ENCODE data around the gene NELL2.

NELL2 gene

GRCh38 chr12:44847888-44848702 is 28.0 kb downstream of the NELL2 start:
- TF ChIP-seq ZFP3 (CRISPR knock-in tag; IDR thresholded peaks at IDR 0.05) (no peak), PPARA (CRISPR knock-in tag; IDR thresholded peaks at IDR 0.05; ENCODE audit: borderline replicate concordance) (no peak)
- ATAC-seq, result no peak

DNA sequence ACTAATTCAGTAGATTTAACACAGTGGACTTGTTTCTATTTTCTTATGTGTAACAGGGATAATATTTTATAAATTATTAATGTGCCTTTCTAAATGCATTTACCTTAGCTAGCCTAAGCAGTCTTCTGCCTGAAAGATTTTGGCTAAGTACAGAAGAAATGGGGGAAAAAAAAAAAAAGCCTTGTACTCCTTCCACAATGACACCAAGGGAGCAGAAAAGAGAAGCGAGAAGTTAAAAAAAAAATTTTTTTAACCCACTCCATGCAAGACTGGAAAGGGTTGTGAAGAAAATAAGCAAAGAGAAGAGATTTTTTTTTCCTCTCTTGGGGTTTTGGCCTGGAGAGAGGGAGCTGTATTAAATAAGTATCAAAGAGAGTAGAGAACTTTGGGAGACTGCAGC is 28.7 kb downstream of the NELL2 start:
- TF ChIP-seq, protein P1, sequence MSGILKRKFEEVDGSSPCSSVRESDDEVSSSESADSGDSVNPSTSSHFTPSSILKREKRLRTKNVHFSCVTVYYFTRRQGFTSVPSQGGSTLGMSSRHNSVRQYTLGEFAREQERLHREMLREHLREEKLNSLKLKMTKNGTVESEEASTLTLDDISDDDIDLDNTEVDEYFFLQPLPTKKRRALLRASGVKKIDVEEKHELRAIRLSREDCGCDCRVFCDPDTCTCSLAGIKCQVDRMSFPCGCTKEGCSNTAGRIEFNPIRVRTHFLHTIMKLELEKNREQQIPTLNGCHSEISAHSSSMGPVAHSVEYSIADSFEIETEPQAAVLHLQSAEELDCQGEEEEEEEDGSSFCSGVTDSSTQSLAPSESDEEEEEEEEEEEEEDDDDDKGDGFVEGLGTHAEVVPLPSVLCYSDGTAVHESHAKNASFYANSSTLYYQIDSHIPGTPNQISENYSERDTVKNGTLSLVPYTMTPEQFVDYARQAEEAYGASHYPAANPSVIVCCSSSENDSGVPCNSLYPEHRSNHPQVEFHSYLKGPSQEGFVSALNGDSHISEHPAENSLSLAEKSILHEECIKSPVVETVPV (CRISPR knock-in tag; IDR thresholded peaks at IDR 0.05), result no peak
- no peak for TF ChIP-seq ESRRG (CRISPR knock-in tag; IDR thresholded peaks at IDR 0.05)
- no peak for TF ChIP-seq GLIS3 (CRISPR knock-in tag; IDR thresholded peaks at IDR 0.05)
- no peak for TF ChIP-seq RARB (CRISPR knock-in tag; IDR thresholded peaks at IDR 0.05)
- TF ChIP-seq PPARA (CRISPR knock-in tag; IDR thresholded peaks at IDR 0.05; ENCODE audit: borderline replicate concordance), result no peak
- no peak for ATAC-seq

DNA sequence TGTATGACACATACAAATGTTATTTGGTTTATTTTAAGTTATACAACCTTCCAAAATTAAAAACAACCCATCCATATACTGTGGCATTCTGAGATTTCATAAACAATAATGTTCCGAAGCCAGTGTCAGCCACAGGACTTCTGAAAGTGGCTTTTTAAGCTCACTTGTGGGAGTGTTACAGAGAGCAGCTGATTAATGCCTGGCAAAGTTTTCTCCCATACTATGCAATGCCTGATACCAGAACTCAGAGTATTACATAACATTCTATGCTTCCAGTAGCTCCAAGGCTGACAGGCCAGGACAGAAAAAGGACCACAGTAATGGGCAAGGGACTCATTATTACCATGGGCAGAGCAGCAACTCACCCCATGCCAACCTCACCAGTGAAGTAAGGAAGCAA is 29.3 kb downstream of the NELL2 start:
- TF ChIP-seq TCF4 (CRISPR knock-in tag; IDR thresholded peaks at IDR 0.05; ENCODE audit: borderline replicate concordance) (no peak), SNAI2 (CRISPR knock-in tag; IDR thresholded peaks at IDR 0.05) (no peak), ISL1 (CRISPR knock-in tag; IDR thresholded peaks at IDR 0.05) (no peak), ZNF8 (CRISPR knock-in tag; IDR thresholded peaks at IDR 0.05) (no peak), ZNF565 (CRISPR knock-in tag; conservative IDR thresholded peaks at IDR 0.05; ENCODE audit: low read depth) (no peak), ZC3H10 (CRISPR knock-in tag; IDR thresholded peaks at IDR 0.05) (no peak), TSHZ2 (CRISPR knock-in tag; IDR thresholded peaks at IDR 0.05) (no peak), PPARA (CRISPR knock-in tag; IDR thresholded peaks at IDR 0.05; ENCODE audit: borderline replicate concordance) (no peak), ESRRG (CRISPR knock-in tag; IDR thresholded peaks at IDR 0.05) (no peak), OSR1 (CRISPR knock-in tag; IDR thresholded peaks at IDR 0.05) (no peak), BACH2 (CRISPR knock-in tag; IDR thresholded peaks at IDR 0.05; ENCODE audit: borderline replicate concordance) (no peak), RARB (CRISPR knock-in tag; IDR thresholded peaks at IDR 0.05) (no peak), ZNF70 (CRISPR knock-in tag; IDR thresholded peaks at IDR 0.05) (no peak), CREB5 (CRISPR knock-in tag; IDR thresholded peaks at IDR 0.05; ENCODE audit: low read depth) (no peak), ZFP30 (CRISPR knock-in tag; IDR thresholded peaks at IDR 0.05) (no peak), ZFP3 (CRISPR knock-in tag; IDR thresholded peaks at IDR 0.05) (no peak)
- TF ChIP-seq, protein P1 (CRISPR knock-in tag; IDR thresholded peaks at IDR 0.05), result no peak
- TF ChIP-seq, protein P2, sequence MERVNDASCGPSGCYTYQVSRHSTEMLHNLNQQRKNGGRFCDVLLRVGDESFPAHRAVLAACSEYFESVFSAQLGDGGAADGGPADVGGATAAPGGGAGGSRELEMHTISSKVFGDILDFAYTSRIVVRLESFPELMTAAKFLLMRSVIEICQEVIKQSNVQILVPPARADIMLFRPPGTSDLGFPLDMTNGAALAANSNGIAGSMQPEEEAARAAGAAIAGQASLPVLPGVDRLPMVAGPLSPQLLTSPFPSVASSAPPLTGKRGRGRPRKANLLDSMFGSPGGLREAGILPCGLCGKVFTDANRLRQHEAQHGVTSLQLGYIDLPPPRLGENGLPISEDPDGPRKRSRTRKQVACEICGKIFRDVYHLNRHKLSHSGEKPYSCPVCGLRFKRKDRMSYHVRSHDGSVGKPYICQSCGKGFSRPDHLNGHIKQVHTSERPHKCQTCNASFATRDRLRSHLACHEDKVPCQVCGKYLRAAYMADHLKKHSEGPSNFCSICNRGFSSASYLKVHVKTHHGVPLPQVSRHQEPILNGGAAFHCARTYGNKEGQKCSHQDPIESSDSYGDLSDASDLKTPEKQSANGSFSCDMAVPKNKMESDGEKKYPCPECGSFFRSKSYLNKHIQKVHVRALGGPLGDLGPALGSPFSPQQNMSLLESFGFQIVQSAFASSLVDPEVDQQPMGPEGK (CRISPR knock-in tag; IDR thresholded peaks at IDR 0.05; ENCODE audit: borderline replicate concordance), result no peak
- ATAC-seq, result no peak

Data from SK-N-SH treated with all-trans-retinoic acid at 6 μM for 48 hours (cell line).